ENCODE data around the gene LRRC23.
A peak's percentile ranks its signal among the peaks of the same experiment; 100 is the strongest.

The LRRC23 gene

DNA sequence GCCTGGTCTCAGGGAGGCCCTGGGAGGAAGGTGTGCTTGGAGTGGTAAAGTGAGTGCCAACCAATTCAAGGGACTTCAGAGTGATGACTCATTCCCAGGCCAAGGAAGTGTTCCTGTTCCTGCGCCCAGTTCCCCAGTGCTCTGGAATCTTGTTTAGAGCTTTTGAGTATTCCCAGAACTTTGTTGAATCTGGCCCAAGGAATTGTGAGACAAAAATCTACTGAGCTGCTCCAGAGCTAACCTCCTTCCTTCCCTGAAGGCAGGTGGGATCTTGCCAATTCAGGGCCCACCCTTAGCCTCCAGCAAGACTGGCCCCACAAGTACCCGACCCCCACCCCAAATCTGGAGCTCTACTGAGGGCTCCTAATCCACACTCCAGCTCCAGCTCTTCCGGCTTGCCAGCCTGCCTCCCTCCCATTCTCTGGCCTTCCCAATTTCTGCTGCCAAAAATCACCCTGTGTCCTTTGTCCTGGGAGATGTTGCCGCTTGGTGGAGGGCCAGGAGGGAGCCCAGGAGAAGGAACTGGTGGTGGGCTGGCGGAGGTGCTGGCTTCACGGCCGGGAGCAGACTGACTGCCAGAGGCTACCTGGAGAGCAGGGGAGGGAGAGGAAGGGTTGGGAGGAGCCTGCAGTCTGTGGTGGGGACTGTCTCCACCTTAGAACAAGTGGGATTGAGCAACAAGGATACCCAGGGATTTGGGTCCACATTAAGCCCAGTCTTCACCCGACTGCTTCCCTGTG lies 21.1 kb downstream of the LRRC23 start:
- no peak for DNase-seq (ENCODE audit: low read depth in 2 of 2)

DNA sequence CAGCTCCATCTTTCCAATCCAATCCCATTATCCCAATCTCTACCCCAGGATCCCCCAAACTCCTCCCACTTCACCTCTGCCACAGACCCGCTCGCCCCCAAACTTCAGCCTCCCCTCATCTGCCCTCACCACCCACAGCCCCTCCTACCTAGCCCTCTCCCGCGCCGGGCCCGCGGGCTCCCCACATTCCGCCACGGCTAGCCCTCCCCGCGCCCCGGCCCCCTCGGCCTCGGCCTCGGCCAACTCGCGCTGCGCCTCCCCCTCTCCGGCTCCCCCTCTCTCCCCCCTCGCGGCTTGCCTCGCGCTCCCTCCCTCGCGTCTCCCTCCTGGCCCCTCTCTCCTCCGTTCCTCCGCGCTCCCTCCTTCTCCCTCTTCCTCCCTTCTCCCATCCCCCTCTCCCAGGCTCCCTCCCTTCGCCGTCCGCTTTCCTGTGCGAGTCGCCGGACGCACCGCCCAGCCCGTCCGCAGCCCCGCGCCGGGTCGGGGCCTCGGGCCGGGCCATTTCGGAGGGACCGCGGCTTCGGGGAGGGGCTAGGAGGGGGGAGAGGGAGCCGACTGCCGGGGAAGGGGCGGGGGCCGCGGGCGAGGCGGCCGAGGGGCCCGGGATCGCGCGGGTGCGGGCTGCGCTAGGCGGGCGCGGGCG lies 22.9 kb downstream of the LRRC23 start, which contains the start of gene ATN1:
TSS of gene ATN1 (plus strand) at position 581 of the 643 bp plus-strand sequence. CDS start 6,043 bp downstream, outside the sequence.
- no peak for DNase-seq (ENCODE audit: low read depth in 2 of 2)

DNA sequence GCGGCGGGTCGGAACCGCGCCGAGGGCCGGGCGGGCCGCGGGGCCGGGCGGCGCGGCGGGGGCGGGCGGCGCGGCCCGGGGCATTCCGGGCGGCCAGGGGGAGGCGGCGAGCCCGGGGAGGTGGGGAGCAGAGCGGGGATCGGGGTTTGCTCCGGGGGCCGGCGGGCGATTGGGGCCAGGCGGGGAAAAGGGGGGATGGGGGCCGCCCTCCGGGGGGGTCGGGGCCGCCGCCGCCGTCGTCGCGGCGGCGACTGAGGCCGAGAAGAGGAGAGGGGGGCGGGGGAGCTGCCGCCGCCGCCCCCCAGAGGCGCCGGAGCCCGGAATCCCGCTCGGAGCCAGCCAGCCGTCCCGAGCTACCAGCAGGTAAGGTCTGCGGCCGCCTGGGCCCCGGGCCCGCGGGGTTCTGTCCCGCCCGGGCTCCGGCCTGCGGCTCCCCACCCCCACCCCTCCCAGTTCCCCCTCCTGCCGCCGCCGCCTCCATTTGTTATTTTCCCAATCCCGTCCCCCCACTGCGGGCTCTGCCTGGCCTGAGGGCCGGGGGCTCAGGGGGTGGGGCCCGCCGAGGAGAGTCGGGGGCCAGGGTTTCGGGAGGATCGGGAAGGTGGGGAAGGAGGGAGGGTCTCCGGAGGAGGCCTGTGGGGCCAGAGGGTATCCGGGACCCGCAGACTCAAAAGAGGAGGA lies 23.5 kb downstream of the LRRC23 start:
- DNase-seq (ENCODE audit: low read depth in 2 of 2) = no peak

DNA sequence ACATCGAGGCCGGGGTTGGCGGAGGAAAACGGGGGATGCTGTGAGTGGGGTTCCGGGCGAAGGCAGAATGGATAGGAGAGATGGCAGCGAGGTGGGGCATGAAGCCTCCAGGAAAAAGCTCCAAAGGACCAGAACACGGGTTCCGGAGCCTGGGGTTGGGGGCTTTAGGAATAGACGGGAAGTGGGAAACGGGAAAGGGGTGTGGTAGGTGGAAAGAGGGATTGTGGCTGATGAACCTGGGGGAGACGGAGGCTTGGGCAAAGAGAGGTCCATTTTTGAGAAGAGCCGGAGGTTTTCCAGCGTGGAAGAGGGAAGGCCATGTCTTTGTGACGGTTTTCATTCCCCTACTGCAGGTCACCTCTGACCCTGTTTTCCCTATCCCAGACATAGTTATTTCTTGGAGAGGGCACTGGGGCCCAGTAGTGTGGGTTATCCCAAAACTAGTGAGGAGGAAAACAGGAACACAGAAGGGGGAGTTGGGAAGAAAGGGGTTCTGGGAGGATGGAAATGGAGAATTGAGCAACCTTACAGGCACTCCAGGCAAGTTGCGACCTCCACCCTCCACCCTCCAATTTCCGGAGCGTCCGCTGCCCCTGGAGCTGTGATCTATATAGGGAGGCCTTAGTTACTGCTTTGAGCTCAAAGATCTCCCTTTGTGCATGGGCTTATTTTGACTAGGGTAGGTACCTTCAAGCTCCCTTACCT lies 24.2 kb downstream of the LRRC23 start:
- no peak for DNase-seq (ENCODE audit: low read depth in 2 of 2)

DNA sequence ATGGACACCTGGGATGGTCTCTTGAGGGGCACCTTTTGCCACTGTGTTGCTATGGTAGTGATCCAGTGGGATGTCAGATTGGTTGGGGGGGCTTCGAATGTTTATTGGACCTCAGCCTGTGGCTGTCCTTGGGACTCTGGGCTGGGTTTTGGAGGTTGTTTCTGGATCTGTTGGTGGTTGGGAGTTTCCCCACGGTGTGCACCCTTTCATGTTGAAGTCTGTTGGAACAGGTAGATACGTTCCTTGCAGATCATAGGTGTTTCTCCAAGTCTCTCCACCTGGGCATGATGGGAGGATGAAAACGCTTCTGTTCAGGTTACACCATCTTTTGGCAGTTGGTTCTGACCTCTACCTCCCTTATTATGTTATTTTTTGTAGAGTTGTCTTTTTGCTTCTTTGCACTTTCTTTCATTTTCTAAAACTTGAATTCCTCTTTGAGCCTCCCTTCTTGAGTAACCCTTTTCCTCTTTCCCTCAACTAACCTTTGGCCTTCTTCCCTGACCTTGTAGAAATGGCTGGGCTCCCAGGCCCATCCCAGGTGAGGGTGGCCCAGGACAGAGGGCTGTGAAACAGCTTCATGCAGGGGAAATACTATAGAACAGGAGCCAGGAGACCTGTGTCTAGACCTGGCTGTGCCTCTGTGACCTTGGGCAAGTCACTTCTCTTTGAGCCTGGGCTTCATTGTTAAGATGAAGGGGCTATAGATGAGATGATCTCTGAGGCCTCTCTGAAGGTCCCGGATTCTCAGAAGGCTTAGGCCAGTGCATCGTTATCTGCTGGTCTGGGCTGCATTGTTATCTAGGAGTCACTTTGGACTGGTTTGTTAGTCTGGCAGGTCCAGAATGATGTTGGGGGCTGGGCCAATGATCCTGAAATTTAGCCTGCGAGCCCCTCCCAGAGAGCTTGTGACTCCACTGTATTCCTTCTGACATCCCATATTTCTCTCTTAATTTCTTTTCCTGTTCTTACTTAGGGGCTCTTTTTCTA lies 25.1 kb downstream of the LRRC23 start:
- DNase-seq (ENCODE audit: low read depth in 2 of 2) = no peak

DNA sequence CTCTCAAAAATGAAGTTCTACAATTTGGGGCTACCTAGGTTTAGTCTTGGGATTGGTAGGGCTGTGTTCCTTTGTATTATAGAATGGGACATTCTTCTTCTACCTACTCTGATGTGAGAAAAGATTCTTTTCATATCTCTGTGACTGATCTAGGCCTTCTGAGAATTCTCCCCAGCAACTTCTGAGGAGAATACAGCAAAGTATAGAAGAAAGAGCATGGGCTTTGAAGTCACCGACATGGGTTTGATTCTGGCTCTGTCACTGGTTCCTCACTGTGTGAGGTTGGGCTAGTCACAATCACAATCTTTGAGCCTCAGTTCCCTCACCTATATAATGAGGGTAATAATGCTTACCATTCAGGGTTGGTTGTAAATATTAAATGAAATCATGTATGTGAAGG lies 28.1 kb downstream of the LRRC23 start:
- no peak for DNase-seq (ENCODE audit: low read depth in 2 of 2)

DNA sequence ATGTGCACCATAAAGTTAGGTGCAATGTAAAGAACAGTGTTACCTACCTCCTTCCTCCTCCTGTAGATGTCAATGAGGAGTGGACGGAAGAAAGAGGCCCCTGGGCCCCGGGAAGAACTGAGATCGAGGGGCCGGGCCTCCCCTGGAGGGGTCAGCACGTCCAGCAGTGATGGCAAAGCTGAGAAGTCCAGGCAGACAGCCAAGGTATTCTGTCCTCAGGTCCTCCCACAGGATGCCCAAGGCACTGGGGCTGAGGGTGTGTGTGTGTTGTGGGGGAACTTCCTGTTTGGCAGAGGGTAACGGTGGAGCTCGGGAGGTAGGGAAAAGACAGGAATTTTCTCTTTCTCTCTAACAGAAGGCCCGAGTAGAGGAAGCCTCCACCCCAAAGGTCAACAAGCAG lies 29.5 kb downstream of the LRRC23 start:
- DNase-seq (ENCODE audit: low read depth in 2 of 2) = no peak

DNA sequence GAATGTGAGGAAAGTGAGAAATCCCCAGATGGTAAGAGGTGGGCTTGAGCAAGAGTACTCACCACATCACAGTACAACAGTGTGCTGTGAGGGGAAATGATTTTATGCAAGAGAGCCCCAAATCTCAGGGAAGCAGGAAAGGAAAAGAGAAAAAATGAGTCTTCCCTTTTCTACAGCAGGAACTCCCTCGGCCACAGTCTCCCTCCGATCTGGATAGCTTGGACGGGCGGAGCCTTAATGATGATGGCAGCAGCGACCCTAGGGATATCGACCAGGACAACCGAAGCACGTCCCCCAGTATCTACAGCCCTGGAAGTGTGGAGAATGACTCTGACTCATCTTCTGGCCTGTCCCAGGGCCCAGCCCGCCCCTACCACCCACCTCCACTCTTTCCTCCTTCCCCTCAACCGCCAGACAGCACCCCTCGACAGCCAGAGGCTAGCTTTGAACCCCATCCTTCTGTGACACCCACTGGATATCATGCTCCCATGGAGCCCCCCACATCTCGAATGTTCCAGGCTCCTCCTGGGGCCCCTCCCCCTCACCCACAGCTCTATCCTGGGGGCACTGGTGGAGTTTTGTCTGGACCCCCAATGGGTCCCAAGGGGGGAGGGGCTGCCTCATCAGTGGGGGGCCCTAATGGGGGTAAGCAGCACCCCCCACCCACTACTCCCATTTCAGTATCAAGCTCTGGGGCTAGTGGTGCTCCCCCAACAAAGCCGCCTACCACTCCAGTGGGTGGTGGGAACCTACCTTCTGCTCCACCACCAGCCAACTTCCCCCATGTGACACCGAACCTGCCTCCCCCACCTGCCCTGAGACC lies 31.0 kb downstream of the LRRC23 start:
- no peak for DNase-seq (ENCODE audit: low read depth in 2 of 2)

DNA sequence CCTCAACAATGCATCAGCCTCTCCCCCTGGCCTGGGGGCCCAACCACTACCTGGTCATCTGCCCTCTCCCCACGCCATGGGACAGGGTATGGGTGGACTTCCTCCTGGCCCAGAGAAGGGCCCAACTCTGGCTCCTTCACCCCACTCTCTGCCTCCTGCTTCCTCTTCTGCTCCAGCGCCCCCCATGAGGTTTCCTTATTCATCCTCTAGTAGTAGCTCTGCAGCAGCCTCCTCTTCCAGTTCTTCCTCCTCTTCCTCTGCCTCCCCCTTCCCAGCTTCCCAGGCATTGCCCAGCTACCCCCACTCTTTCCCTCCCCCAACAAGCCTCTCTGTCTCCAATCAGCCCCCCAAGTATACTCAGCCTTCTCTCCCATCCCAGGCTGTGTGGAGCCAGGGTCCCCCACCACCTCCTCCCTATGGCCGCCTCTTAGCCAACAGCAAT lies 31.6 kb downstream of the LRRC23 start:
- DNase-seq (ENCODE audit: low read depth in 2 of 2) = no peak

DNA sequence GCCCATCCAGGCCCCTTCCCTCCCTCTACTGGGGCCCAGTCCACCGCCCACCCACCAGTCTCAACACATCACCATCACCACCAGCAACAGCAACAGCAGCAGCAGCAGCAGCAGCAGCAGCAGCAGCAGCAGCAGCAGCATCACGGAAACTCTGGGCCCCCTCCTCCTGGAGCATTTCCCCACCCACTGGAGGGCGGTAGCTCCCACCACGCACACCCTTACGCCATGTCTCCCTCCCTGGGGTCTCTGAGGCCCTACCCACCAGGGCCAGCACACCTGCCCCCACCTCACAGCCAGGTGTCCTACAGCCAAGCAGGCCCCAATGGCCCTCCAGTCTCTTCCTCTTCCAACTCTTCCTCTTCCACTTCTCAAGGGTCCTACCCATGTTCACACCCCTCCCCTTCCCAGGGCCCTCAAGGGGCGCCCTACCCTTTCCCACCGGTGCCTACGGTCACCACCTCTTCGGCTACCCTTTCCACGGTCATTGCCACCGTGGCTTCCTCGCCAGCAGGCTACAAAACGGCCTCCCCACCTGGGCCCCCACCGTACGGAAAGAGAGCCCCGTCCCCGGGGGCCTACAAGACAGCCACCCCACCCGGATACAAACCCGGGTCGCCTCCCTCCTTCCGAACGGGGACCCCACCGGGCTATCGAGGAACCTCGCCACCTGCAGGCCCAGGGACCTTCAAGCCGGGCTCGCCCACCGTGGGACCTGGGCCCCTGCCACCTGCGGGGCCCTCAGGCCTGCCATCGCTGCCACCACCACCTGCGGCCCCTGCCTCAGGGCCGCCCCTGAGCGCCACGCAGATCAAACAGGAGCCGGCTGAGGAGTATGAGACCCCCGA lies 32.2 kb downstream of the LRRC23 start:
- no peak for DNase-seq (ENCODE audit: low read depth in 2 of 2)

DNA sequence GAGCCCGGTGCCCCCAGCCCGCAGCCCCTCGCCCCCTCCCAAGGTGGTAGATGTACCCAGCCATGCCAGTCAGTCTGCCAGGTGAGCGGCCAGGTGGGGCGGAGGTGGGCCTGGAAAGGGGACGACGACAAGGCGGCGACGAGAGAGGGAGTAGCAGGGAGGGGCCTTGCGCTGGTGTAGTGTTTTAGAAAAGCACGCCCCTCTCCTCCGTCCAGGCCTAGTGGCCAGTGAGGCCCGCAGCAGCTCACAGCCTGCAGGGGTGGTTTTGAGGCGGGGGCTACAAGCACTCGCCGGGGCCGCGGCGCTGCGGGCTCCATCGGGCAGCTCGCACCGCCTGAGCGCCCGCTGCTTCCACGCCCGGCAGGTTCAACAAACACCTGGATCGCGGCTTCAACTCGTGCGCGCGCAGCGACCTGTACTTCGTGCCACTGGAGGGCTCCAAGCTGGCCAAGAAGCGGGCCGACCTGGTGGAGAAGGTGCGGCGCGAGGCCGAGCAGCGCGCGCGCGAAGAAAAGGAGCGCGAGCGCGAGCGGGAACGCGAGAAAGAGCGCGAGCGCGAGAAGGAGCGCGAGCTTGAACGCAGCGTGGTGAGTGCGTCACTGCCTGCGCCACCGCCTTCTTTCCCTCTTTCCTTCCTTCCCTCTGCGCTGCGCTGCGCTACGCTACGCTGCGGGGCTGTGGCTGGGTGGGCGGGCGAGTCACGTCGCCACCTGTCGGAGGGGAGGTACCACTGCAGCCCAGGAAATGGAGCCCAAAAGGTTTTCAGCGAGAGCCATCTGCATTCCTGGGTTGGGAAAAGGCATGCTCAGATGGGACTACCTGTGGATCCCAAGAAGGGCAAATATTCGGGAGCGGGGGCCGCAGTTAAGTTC lies 33.1 kb downstream of the LRRC23 start:
- DNase-seq (ENCODE audit: low read depth in 2 of 2) = peak; percentile 85 to 87

DNA sequence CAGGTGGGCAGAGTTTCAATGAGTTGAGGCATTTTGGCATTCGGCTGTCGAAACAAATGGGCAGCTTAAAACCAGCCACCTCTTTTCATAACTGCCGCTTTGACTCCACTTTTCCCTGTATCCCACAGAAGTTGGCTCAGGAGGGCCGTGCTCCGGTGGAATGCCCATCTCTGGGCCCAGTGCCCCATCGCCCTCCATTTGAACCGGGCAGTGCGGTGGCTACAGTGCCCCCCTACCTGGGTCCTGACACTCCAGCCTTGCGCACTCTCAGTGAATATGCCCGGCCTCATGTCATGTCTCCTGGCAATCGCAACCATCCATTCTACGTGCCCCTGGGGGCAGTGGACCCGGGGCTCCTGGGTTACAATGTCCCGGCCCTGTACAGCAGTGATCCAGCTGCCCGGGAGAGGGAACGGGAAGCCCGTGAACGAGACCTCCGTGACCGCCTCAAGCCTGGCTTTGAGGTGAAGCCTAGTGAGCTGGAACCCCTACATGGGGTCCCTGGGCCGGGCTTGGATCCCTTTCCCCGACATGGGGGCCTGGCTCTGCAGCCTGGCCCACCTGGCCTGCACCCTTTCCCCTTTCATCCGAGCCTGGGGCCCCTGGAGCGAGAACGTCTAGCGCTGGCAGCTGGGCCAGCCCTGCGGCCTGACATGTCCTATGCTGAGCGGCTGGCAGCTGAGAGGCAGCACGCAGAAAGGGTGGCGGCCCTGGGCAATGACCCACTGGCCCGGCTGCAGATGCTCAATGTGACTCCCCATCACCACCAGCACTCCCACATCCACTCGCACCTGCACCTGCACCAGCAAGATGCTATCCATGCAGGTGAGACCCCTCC lies 34.0 kb downstream of the LRRC23 start:
- DNase-seq (ENCODE audit: low read depth in 2 of 2) = no peak

DNA sequence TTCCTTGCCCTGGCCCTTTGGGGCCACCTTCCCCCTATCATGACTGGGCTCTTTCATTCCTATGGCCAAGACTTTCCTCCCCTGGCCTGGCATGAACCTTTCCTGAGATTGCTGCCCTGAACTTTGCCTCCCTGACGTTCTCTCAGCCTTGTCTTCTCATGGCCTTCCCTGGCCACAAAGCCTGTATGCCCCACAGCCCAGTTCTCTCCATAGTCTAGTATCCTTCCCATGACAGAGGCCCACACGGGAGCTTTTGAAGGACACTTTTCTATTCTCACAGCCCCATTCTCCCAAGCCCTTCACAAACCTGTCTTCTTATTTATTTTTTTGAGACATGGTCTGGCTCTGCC lies 34.5 kb downstream of the LRRC23 start:
- no peak for DNase-seq (ENCODE audit: low read depth in 2 of 2)

DNA sequence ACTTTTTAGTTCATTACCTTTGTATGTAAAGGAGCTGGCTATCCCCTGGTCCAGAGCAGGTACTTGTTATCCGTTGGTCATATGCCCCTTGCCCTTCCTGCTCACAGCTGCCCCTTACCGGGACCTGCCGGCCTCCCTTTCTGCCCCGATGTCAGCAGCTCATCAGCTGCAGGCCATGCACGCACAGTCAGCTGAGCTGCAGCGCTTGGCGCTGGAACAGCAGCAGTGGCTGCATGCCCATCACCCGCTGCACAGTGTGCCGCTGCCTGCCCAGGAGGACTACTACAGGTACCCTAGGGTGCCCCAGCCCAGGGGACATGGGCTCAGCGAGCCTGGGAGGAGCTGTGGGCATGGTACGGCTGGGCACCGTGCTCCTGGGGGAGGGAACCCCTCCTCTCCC lies 36.6 kb downstream of the LRRC23 start:
- no peak for DNase-seq (ENCODE audit: low read depth in 2 of 2)

DNA sequence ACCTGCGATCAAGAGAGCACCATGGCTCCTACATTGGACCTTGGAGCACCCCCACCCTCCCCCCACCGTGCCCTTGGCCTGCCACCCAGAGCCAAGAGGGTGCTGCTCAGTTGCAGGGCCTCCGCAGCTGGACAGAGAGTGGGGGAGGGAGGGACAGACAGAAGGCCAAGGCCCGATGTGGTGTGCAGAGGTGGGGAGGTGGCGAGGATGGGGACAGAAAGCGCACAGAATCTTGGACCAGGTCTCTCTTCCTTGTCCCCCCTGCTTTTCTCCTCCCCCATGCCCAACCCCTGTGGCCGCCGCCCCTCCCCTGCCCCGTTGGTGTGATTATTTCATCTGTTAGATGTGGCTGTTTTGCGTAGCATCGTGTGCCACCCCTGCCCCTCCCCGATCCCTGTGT lies 37.2 kb downstream of the LRRC23 start:
- DNase-seq (ENCODE audit: low read depth in 2 of 2) = no peak

DNA sequence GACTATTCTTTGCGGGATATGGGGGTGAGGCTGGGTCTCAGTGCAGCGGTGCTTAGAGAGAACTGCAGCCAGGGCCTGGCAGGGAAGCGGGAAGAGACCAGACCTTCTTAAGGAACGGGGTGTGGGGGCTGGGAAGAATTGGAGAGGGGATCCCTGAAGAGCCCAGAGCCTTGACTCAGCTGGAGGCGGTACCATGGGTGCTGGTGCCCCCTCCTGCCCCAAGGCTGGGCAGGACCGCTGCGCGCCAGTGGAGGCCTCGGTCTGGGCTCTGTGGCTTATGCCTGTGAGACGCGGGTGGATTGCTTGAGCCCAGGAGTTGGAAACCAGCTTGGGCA lies 37.7 kb downstream of the LRRC23 start:
- no peak for DNase-seq (ENCODE audit: low read depth in 2 of 2)

DNA sequence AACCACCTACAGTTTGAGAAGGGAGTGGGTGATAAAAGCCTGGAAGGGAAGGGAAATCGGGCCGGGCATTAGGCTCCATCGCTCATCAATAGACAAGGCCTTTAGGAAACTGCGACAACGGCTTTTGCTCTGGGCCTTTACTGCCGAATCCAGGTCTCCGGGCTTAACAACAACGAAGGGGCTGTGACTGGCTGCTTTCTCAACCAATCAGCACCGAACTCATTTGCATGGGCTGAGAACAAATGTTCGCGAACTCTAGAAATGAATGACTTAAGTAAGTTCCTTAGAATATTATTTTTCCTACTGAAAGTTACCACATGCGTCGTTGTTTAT lies 38.7 kb downstream of the LRRC23 start:
- no peak for DNase-seq (ENCODE audit: low read depth in 2 of 2)
